H1 (cell line): ENCODE measurements around the gene BMERB1. TPM values are rescaled to one million over a fixed set of nuclear protein-coding genes. Genes with fewer than 3 reads are reported as not detected.

Source experiments
- ATF3 ChIP-seq: IDR thresholded peaks from 2 replicates; pipeline ENCODE4 v1.6.1; 2011; ENCODE audit warnings: low read depth, mild to moderate bottlenecking, low read length; ENCODE audit not compliant: insufficient read depth
- BCL11A ChIP-seq, 2 experiments: IDR thresholded peaks; one replicate each; pipeline ENCODE4 v1.6.1; 2011; ENCODE audit warnings: low read depth in 2 of 2, low read length in 2 of 2, mild to moderate bottlenecking in 2 of 2
- BRCA1 ChIP-seq: IDR thresholded peaks from 2 replicates; pipeline ENCODE4 v1.6.1; 2012; ENCODE audit warnings: low read depth, low read length, improper control_type of control experiment
- CTBP2 ChIP-seq: IDR thresholded peaks from 2 replicates; pipeline ENCODE4 v1.7.0; 2011; ENCODE audit warnings: borderline replicate concordance, mild to moderate bottlenecking, moderate library complexity, mixed read lengths, low read length; ENCODE audit not compliant: insufficient read depth, insufficient read length
- TAF1 ChIP-seq: IDR thresholded peaks from 2 replicates; pipeline ENCODE4 v1.6.1; 2011; ENCODE audit warnings: mild to moderate bottlenecking, low read depth, low read length
- TBP ChIP-seq: IDR thresholded peaks from 2 replicates; pipeline ENCODE4 v1.6.1; 2011; ENCODE audit warnings: low read depth, low read length, improper control_type of control experiment
- polyA plus RNA-seq, 7 experiments: library from polyadenylated mRNA; depleted of rRNA in 3 of 7; stranded (reverse) in 5 of 7; unstranded in 2 of 7; fragments of >200 nt in 5 of 7; fragments of 200-250 nt in 2 of 7; gene quantifications; 1 replicate in 5 of 7; 2 replicates in 1 of 7; 4 replicates in 1 of 7; pipeline versions ENCODE4 v1.2.1 to v1.2.3, GENCODE V29; 2011 to 2013; ENCODE audit warnings: missing spikeins in 2 of 7, mixed read lengths in 2 of 7
- total RNA-seq: library from RNA; stranded (reverse); fragmentation: NEBNext Ultra II Directional; extraction: Animal tissue kit (Norgen Biotek cat#: 25700); gene quantifications from 2 replicates; pipeline ENCODE4 v1.2.1, GENCODE V29; 2021
- TF ChIP-seq, protein P1 (sequence below): fragments of 300-600 bp; sonication (generic); IDR thresholded peaks from 2 replicates; pipeline ENCODE4 v1.7.1; 2012; ENCODE audit warnings: low read length, moderate library complexity, mild to moderate bottlenecking, inconsistent platforms; ENCODE audit not compliant: insufficient replicate concordance

Gene BMERB1
- total and polyA plus RNA-seq, 2 of the 8 experiments (the other 6 are each of a cell fraction or from before 2014, with no cell fraction given), result 23.5 to 27.1 TPM

GRCh38 chr16:15581127-15581815 is 146.9 kb downstream of the BMERB1 start (continued):
- TF ChIP-seq, protein P1, sequence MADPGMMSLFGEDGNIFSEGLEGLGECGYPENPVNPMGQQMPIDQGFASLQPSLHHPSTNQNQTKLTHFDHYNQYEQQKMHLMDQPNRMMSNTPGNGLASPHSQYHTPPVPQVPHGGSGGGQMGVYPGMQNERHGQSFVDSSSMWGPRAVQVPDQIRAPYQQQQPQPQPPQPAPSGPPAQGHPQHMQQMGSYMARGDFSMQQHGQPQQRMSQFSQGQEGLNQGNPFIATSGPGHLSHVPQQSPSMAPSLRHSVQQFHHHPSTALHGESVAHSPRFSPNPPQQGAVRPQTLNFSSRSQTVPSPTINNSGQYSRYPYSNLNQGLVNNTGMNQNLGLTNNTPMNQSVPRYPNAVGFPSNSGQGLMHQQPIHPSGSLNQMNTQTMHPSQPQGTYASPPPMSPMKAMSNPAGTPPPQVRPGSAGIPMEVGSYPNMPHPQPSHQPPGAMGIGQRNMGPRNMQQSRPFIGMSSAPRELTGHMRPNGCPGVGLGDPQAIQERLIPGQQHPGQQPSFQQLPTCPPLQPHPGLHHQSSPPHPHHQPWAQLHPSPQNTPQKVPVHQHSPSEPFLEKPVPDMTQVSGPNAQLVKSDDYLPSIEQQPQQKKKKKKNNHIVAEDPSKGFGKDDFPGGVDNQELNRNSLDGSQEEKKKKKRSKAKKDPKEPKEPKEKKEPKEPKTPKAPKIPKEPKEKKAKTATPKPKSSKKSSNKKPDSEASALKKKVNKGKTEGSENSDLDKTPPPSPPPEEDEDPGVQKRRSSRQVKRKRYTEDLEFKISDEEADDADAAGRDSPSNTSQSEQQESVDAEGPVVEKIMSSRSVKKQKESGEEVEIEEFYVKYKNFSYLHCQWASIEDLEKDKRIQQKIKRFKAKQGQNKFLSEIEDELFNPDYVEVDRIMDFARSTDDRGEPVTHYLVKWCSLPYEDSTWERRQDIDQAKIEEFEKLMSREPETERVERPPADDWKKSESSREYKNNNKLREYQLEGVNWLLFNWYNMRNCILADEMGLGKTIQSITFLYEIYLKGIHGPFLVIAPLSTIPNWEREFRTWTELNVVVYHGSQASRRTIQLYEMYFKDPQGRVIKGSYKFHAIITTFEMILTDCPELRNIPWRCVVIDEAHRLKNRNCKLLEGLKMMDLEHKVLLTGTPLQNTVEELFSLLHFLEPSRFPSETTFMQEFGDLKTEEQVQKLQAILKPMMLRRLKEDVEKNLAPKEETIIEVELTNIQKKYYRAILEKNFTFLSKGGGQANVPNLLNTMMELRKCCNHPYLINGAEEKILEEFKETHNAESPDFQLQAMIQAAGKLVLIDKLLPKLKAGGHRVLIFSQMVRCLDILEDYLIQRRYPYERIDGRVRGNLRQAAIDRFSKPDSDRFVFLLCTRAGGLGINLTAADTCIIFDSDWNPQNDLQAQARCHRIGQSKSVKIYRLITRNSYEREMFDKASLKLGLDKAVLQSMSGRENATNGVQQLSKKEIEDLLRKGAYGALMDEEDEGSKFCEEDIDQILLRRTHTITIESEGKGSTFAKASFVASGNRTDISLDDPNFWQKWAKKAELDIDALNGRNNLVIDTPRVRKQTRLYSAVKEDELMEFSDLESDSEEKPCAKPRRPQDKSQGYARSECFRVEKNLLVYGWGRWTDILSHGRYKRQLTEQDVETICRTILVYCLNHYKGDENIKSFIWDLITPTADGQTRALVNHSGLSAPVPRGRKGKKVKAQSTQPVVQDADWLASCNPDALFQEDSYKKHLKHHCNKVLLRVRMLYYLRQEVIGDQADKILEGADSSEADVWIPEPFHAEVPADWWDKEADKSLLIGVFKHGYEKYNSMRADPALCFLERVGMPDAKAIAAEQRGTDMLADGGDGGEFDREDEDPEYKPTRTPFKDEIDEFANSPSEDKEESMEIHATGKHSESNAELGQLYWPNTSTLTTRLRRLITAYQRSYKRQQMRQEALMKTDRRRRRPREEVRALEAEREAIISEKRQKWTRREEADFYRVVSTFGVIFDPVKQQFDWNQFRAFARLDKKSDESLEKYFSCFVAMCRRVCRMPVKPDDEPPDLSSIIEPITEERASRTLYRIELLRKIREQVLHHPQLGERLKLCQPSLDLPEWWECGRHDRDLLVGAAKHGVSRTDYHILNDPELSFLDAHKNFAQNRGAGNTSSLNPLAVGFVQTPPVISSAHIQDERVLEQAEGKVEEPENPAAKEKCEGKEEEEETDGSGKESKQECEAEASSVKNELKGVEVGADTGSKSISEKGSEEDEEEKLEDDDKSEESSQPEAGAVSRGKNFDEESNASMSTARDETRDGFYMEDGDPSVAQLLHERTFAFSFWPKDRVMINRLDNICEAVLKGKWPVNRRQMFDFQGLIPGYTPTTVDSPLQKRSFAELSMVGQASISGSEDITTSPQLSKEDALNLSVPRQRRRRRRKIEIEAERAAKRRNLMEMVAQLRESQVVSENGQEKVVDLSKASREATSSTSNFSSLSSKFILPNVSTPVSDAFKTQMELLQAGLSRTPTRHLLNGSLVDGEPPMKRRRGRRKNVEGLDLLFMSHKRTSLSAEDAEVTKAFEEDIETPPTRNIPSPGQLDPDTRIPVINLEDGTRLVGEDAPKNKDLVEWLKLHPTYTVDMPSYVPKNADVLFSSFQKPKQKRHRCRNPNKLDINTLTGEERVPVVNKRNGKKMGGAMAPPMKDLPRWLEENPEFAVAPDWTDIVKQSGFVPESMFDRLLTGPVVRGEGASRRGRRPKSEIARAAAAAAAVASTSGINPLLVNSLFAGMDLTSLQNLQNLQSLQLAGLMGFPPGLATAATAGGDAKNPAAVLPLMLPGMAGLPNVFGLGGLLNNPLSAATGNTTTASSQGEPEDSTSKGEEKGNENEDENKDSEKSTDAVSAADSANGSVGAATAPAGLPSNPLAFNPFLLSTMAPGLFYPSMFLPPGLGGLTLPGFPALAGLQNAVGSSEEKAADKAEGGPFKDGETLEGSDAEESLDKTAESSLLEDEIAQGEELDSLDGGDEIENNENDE, result no peak
- no peak for TF ChIP-seq BRCA1
- TF ChIP-seq TAF1, result no peak
- TF ChIP-seq BCL11A (IDR thresholded peaks at IDR 0.05; ENCODE audit: low read depth in 2 of 2, low read length in 2 of 2), result no peak
- no peak for TF ChIP-seq ATF3
- TF ChIP-seq CTBP2, result no peak
- TF ChIP-seq TBP, result no peak
